ENCODE results near the gene ZNF680.
"Not testable (repeated sequence)": the region's sequence is repeated elsewhere in the genome, so short reads cannot be mapped to it uniquely, and the experiment has no call there.

The ZNF680 gene

DNA sequence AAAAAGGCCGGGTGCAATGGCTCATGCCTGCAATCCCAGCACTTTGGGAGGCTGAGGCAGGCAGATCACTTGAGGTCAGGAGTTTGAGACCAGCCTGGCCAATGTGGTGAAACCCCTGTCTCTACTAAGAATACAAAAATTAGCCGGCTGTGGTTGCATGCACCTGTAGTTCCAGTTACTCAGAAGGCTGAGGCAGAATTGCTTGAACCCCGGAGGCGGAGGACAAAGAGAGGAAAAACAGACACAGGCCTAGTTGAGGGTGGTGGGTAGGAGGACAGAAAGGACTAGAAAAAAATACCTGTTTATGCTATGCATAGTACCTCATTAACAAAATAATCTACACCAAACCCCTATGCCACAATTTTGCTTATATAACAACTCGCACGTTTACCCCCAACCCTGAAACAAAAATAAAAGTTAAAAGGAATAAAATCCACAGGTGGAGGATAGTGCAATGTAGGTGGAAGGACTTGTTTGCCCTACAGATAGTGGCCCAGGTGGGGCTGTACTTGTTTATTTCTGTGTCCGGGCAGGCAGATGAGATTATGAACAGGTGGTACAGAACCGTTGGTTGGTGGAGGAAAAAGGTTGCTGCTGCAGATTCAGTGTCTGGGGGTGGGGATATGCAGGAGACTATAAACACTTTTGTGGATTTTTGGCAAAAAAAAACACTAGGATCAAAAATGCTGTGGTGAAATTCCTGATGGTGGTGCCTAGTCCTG lies 5.1 kb downstream of the ZNF680 start:
- DNase-seq (ENCODE audit: low read depth in 2 of 2, low spot score in 1 of 2): no peak

DNA sequence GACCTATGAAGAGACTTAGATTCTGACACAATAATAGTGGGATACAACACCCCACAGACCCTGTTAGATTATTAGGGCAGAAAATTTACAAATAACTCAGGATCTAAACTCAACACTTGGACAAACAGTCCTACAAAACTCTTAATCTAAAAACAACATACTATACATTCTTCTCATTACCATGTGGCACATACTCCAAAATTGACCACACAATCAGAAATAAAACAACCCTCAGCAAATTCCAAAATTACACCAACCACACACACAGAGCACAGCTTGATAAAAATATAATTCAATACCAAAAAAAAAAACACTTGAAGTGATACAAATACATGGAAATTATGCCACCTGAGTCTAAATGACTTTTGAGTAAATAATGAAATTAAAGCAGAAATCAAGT lies 7.8 kb downstream of the ZNF680 start:
- no peak for DNase-seq (ENCODE audit: low read depth in 2 of 2, low spot score in 1 of 2)

DNA sequence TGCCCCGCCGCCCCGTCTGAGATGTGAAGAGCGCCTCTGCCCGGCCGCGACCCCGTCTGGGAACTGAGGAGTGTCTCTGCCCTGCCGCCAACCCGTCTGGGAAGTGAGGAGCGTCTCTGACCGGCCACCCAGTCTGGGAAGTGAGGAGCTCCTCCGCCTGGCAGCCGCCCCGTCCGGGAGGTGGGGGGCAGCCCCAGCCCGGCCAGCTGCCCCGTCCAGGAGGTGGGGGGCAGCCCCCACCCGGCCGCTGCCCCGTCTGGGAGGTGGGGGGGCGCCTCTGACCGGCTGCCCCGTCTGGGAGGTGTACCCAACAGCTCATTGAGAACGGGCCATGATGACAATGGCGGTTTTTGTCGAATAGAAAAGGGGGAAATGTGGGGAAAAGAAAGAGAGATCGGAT lies 8.7 kb downstream of the ZNF680 start:
- not testable (repeated sequence) for DNase-seq (ENCODE audit: low read depth in 2 of 2, low spot score in 1 of 2)

DNA sequence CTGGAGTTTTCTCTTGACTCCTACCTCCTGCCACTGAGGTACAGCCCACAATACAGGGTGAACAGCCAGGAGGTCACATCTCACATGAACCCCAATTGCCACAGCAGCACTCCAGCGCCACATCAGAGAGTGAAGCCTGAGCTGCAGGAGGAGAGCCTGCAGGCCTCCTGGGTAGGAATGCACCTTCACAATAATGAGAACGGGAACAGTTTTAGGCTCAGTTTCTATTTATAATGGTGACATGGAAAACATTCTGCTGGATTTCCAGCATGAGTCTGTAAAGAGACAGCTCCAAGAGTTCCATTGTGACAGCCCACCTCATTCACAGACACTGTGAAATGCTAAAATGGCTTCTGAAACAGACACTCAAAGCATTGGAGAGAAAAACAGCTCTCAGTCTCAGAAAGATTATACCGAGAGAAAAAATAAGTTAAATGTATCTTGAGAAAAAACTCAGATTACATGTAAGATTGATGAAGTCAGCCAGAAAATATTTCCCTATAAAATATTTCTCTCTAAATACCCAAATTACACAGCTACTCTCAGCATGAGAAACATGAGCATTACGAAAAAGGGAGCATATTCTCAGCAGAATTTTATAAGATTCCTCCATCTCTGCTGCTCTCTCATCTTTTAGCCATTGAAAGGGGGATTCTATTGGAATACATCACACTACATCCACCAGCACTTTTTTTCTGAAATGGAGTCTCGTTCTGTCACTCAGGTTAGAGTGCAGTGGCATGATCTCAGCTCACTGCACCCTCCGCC lies 11.3 kb downstream of the ZNF680 start:
- no peak for DNase-seq (ENCODE audit: low read depth in 2 of 2, low spot score in 1 of 2)

DNA sequence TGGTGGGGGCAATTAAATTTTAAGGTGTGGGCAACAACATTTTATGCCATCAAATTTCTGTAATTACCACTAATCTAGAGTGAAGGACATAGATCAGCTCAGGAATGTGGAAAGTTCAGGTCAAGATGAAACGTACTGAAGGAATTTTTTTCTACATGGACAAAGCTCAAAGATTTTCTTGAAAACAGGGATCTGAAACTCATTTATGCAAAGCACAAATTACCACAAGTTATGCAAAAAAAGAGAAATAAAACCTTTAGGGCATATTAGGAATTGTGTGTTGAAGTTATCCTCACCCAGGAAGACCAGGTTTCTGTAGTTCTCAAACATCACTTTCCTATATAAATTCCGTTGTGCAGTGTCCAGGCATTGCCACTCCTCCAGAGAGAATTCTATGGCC lies 18.9 kb downstream of the ZNF680 start:
- DNase-seq (ENCODE audit: low read depth in 2 of 2, low spot score in 1 of 2): no peak

DNA sequence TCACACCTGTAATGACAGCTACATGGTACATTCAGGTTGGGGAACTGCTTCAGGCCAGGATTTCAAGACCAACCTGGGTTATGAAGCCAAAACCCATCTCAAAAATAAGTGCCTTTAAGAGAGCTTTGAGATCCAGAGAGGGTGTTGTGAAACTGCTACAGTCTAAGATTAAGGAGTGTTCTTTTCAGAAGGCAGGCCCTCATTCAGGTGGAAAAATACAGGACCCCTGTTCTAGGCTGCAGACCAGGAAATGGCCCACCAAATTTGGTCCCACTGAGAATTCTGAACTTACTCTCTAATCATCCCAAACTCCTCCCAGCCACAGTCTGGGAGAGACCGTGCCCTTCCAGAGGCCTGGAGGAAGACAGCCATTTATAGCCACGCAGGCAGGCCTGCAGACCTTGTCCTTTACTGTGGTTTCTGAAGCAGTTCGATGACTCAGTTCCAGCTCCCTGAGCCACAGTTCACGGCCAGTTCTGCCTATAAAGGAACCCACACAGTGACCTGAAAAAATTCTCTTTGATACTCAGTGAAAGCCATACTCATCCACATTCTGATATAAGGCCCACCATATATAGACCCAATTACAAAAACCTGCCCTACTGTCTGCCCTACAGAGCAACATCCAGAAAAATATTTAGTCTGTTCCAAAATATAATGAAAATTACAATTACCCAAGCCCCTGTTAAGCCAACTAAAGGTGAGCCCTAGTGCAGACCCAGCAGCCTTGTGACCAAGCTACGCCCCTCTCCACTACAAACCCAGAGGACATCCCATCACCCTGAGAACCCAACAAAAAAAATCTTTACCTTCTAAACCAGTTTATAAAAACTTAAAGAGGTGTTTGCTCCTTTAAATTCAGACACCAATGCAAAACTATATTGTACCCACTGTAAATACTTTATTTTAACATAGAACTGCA lies 21.2 kb downstream of the ZNF680 start:
- DNase-seq (ENCODE audit: low read depth in 2 of 2, low spot score in 1 of 2): no peak

DNA sequence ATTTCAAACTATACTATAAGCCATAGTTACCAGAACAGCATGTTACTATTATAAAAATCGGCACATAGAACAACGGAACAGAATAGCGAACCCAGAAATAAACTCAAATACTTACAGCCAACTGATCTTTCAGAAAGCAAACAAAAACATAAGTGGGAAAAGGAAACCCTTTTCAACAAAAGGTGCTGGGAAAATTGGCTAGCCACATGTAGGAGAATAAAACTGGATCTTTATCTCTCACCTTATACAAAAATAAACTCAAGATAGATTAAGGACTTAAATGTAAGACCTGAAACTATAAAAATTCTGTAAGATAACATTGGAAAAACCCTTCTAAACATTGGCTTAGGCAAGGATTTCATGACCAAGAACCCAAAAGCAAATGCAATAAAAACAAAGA lies 29.1 kb downstream of the ZNF680 start:
- DNase-seq (ENCODE audit: low read depth in 2 of 2, low spot score in 1 of 2): no peak

DNA sequence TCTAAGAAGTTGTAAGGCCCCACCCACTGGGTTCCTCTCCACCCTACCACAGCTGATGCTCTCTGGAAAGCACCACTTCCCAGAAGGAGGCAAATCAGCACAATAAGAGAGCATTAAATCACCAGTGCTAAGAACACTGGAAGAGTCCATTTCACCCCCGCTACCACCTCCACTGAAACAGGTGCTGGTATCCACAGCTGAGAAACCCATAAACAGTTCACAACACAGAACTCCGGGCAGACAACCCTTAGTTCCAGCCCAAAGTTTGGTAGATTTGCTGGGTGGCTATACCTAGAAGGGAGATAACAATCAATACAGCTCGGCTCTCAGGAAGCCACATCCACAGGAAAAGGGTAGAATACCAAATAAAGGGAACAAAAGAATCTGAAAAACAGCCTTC lies 34.1 kb downstream of the ZNF680 start:
- no peak for DNase-seq (ENCODE audit: low read depth in 2 of 2, low spot score in 1 of 2)

DNA sequence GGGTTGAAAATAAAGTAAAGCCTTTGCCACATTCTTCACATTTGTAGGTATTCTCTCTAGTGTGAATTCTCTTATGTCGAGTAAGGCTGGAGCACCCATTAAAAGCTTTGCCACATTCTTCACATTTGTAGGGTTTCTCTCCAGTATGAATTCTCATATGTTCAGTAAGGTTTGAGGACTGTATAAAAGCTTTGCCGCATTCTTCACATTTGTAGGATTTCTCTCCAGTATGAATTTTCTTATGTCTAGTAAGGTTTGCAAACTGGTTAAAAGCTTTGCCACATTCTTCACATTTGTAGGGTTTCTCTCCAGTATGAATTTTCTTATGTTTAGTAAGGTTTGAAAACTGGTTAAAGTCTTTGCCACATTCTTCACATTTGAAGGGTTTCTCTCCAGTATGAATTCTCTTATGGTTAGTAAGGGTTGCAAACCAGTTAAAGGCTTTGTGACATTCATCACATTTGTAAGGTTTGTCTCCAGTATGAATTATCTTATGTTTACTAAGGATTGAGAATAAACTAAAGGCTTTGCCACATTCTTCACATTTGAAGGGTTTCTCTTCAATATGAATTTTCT lies 41.4 kb downstream of the ZNF680 start:
- no peak for DNase-seq (ENCODE audit: low read depth in 2 of 2, low spot score in 1 of 2)

DNA sequence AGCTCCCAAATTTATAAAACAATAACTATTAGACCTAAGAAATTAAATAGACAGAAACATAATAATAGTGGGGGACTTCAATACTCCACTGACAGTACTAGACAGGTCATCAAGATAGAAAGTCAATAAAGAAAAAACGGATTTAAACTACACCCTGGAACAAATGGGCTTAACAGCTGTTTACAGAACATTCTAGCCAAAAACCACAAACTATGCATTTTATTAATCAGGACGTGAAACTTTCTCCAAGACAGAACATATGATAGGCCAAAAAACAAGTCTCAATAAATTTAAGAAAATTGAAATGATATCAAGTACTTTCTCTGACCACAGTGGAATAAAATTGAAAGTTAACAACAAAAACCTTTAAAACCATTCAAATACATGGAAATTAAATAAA lies 46.4 kb downstream of the ZNF680 start:
- no peak for DNase-seq (ENCODE audit: low read depth in 2 of 2, low spot score in 1 of 2)

DNA sequence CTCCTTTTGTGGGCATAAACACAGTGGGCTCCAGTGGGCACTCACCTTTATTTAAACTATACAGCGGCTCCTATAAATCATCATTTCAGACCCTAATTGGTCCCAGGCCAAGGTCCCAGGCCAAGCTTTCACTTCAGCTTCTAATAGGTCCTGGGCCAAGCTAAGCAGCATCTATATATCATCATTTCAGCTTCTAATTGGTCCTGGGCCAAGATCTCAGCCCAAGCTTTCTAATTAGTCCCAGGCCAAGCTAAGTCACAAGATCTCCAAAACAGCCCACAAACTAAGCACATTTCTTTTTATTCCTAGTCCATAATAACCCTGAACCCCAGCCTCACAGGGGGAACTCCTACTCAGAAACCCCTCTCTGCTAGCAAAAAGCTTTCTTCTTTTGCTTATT lies 47.1 kb downstream of the ZNF680 start:
- no peak for DNase-seq (ENCODE audit: low read depth in 2 of 2, low spot score in 1 of 2)

DNA sequence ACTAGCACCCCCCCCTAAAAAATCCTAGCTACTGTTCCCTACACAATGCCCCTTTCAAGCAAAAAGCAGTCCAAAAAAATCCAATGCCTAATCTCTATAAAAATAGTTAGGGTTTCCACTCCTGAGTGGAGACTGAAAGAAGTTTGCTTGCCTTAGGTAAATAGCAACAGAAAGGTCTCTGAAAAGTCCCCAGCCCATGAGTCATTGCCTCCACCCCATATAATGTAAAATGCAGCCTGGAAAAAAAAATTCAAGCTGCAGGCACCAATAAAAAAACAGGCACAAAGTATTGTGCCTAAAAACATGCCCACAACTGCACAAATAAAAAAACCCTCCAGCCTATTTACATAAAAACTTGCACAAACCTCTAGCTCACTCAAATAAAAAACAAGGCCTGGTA lies 47.5 kb downstream of the ZNF680 start:
- no peak for DNase-seq (ENCODE audit: low read depth in 2 of 2, low spot score in 1 of 2)

DNA sequence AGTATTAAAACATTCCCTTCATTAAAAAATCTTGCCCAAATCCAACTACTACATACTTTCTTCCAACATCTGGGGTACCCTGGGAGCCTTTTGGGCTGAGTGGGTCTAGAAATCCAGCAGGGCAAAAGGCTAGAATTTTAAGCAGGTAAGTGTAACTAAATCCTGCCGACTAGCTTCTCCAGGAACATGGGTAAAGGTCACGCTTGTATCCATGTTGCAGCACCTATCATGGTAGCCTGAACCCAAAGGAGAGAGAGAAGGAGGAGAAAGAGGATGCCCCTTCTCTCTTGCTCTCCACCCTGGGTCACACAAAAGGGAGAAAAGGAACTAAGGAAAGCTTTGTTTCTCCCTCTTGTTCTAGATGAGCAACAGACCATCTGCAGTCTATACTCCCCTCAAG lies 53.3 kb downstream of the ZNF680 start:
- DNase-seq (ENCODE audit: low read depth in 2 of 2, low spot score in 1 of 2): no peak

DNA sequence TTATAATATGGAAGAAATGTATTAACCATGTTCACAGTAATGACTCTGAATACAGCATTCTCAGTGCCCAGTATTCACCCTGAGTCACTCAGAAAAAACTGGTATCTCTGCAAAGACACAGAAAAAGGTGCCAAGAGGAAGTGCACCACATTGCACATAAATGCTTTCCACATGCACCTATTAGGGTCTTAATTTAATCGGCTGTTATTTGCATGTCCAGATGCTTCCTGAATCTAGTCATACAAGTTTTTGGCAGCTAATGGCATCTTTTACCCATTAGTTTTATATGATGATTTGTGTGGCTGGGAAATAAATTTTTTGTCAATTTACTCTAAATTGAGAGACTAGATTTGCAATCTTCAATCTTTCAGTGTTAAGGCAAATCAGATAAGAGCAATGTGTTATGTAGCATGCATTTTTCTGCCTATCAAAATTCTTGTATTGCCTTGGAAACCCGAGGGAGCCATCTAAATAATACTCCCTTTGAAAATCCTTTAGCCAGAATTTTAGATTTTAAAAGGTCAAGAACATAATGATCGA lies 58.2 kb downstream of the ZNF680 start:
- no peak for DNase-seq (ENCODE audit: low read depth in 2 of 2, low spot score in 1 of 2)

DNA sequence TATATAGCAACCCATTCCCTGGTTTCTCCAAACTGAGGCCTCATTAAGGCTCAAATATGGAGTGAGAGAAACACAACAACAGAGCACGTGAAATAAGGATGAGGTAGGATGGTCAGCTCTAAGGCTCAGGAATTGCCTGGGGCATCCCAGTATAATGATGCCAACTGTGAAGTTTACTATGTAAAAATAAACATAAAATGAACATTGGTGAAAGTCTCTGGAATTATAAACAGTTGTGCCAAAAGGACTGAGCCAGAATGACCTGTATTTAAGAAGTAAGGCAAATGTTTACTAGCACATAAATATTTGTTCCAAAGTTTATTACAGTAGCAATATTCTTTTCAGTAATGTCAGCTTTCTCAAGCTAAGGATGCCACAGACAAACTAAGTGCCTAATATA lies 64.6 kb downstream of the ZNF680 start:
- DNase-seq (ENCODE audit: low read depth in 2 of 2, low spot score in 1 of 2): no peak

DNA sequence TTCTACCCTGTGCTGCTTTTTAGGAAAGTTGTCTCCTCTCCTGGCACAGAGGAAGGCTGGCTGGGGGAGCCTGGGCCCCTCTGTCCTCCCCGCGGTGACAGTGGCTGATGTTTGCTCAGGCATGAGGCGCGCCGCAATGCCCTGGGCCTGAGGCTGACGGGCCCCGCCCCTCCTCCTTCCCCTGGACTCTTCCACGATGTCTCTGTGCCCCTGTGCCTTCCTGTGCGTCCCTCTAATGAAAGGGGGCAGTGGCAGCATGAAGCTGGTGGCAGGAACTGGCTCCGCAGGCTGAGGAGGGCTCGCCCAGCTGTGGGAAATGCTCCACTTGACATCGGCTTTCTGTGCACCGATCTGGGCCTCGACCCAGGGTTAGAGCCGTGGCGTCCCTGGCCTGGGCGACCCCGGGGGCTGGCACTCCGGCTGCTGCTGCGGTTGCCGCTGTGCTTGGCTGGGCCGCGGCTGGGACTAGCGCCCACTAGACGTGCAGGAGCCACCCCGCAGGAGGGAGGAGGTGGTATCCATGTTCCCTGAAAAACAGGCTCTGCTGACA lies 67.9 kb downstream of the ZNF680 start:
- DNase-seq (ENCODE audit: low read depth in 2 of 2, low spot score in 1 of 2): no peak

DNA sequence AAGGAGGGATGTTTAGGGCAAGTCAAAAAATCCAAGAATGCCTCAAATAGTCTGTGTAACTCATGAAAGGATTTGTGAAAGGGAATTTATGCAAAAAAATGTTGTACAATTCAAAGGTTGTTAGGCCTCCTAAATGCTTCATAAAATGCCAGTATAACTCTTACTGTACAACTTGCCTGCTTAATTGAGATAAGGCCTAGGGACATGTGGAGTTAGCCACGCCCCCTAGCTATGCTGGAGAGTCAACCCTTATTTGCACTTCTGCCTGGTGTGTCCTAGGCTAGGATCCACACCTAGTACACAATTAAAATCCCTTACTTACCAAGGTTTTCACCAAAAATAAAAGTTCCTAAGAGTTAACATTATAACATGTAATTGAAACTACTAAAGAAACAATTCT lies 77.2 kb downstream of the ZNF680 start:
- DNase-seq (ENCODE audit: low read depth in 2 of 2, low spot score in 1 of 2): no peak

All from stimulated activated CD8-positive, alpha-beta memory T cell treated with anti-CD3 and anti-CD28 coated beads, Interleukin-4, amount 100 ng/mL, for 4 hours (primary cell).